Mesothelial cell of epicardium (in vitro differentiated cells): Measurements from ENCODE around the gene DMD. TPM values are rescaled to one million over a fixed set of nuclear protein-coding genes. Genes with fewer than 3 reads are reported as not detected.

ENCODE experiments used
- DNase-seq, 2 experiments: peaks; one replicate each; pipeline ENCODE4 v3.0.0; 2021; ENCODE audit warnings: low spot score in 2 of 2; ENCODE audit not compliant: unreplicated experiment in 2 of 2
- H3K27ac Mint-ChIP-seq: 2 replicates; pipeline ENCODE4 v1.8.0; 2021; ENCODE audit warnings: mixed read lengths
- H3K27me3 Mint-ChIP-seq: 2 replicates; pipeline ENCODE4 v1.8.0; 2021; ENCODE audit warnings: low read depth, mixed read lengths
- H3K36me3 Mint-ChIP-seq: 2 replicates; pipeline ENCODE4 v1.8.0; 2021; ENCODE audit warnings: mixed read lengths
- H3K4me1 Mint-ChIP-seq: 2 replicates; pipeline ENCODE4 v1.8.0; 2021; ENCODE audit warnings: mixed read lengths
- H3K4me3 Mint-ChIP-seq: 2 replicates; pipeline ENCODE4 v1.8.0; 2021; ENCODE audit warnings: mild to moderate bottlenecking, moderate library complexity, mixed read lengths
- H3K9me3 Mint-ChIP-seq: 2 replicates; pipeline ENCODE4 v1.8.0; 2021; ENCODE audit warnings: mixed read lengths
- total RNA-seq: library from RNA; stranded (reverse); gene quantifications from 3 replicates; pipeline ENCODE4 v1.2.1, GENCODE V29; 2021
- TF ChIP-seq, protein P1 (sequence below): fragments of 200-600 bp; sonication (generic); IDR thresholded peaks from one replicate; pipeline ENCODE4 v1.5.0; 2021; ENCODE audit warnings: antibody characterized with exemption; ENCODE audit not compliant: unreplicated experiment

Gene DMD
- total RNA-seq, 1 donor from 2014 or later = 79.4 TPM

DNA sequence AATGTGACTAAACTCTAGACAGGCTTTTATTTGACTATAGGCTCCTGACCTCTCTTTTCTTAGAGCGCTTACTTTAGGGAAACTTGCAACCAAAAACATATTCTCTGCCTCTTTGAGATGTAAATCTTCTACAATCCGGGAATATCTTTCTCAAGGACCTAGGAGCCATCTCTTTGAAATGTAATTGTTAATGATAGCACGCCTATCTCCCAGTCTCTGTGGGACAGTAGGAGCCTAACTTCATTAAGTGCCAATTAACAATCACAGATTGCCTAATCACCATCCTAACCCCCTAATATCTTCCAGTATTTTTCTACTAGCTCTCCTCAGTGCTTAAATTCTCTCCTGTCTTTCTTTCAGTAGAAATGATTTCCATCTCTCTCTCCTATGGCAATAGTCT is 628.6 kb downstream of the DMD start:
- Mint-ChIP-seq H3K4me3 (no peak overlapping the region), H3K4me1 (peaks cover 22% of the 10 kb centered on the region), H3K9me3 (peaks cover 4% of the 10 kb centered on the region), H3K27me3 (no peaks in the 10 kb centered on the region), H3K36me3 (no peaks in the 10 kb centered on the region), H3K27ac (no peak overlapping the region)
- DNase-seq = no peak
- TF ChIP-seq, protein P1, sequence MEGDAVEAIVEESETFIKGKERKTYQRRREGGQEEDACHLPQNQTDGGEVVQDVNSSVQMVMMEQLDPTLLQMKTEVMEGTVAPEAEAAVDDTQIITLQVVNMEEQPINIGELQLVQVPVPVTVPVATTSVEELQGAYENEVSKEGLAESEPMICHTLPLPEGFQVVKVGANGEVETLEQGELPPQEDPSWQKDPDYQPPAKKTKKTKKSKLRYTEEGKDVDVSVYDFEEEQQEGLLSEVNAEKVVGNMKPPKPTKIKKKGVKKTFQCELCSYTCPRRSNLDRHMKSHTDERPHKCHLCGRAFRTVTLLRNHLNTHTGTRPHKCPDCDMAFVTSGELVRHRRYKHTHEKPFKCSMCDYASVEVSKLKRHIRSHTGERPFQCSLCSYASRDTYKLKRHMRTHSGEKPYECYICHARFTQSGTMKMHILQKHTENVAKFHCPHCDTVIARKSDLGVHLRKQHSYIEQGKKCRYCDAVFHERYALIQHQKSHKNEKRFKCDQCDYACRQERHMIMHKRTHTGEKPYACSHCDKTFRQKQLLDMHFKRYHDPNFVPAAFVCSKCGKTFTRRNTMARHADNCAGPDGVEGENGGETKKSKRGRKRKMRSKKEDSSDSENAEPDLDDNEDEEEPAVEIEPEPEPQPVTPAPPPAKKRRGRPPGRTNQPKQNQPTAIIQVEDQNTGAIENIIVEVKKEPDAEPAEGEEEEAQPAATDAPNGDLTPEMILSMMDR = no peak

DNA sequence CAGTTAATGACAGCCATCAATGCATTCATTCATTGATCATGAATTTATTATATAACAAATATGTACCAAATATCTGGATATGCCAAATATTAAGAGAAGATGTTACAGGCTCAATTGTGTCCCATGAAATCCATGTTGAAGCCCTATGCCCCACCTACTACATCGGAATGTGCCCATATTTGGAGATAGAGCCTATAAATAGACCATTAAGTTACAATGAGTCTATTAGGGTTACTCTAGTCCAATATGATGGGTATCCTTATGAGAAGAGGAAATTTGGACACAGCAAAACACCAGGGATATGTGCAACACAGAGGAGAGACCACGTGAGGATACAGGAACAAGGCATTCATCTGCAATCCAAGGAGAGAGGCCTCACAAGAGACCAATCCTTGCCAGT is 634.5 kb downstream of the DMD start:
- Mint-ChIP-seq H3K36me3 (peaks cover 11% of the 10 kb centered on the region), H3K9me3 (peaks cover 12% of the 10 kb centered on the region), H3K4me1 (peaks cover 23% of the 10 kb centered on the region), H3K4me3 (no peak overlapping the region), H3K27me3 (no peaks in the 10 kb centered on the region), H3K27ac (no peak overlapping the region)
- TF ChIP-seq, protein P1 = no peak
- DNase-seq = no peak

DNA sequence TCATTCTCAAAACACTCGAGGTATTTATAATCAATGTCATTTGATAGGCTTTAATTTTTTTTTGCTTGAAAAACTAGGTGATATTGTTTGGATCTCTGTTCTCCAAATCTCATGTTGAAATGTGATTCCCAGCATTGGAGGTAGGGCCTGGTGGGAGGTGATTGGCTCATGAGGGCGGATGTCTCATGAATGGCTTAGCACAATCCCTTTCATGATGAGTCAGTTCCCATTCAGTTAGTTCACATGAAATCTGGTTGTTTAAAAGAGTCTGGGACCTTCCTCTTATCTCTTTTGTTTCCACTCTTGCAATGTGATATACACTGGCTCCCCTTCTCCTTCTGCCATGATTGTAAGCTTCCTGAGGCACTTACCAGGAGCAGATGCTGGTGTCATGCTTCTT is 638.7 kb downstream of the DMD start:
- H3K27ac Mint-ChIP-seq = peak overlapping the region; percentile 43

DNA sequence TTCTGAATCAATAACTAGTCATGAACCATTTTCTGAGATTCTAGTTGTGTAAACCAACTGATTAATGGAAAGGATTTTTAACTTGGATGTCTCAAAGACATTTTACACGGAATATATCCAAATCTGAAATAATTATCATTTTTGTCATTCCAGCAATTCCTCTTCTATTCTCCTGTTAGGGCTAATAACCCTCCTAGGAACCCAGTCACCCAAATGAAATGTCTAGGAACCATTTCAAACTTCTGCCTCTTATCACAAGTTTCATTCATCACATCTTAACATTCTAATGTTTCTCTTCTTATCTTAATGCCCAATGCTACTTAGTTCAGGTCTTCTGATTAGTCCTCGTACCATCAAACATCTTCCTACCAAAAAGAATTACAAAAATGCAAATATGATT is 639.8 kb downstream of the DMD start:
- peaks cover 27% of the 10 kb centered on the region for H3K4me1 Mint-ChIP-seq
- H3K36me3 Mint-ChIP-seq = peaks cover 17% of the 10 kb centered on the region
- peak overlapping the region; percentile 64 for H3K27ac Mint-ChIP-seq
- H3K9me3 Mint-ChIP-seq = peaks cover 12% of the 10 kb centered on the region
- no peak for DNase-seq
- no peaks in the 10 kb centered on the region for H3K27me3 Mint-ChIP-seq
- TF ChIP-seq, protein P1 = no peak
- no peak overlapping the region for H3K4me3 Mint-ChIP-seq

More for the DNA sequence above, 638.7 kb downstream of the DMD start:
- peaks cover 12% of the 10 kb centered on the region for H3K9me3 Mint-ChIP-seq
- no peaks in the 10 kb centered on the region for H3K27me3 Mint-ChIP-seq
- peaks cover 17% of the 10 kb centered on the region for H3K36me3 Mint-ChIP-seq
- H3K4me3 Mint-ChIP-seq = no peak overlapping the region
- peaks cover 22% of the 10 kb centered on the region for H3K4me1 Mint-ChIP-seq
- TF ChIP-seq, protein P1 = no peak
- no peak for DNase-seq

DNA sequence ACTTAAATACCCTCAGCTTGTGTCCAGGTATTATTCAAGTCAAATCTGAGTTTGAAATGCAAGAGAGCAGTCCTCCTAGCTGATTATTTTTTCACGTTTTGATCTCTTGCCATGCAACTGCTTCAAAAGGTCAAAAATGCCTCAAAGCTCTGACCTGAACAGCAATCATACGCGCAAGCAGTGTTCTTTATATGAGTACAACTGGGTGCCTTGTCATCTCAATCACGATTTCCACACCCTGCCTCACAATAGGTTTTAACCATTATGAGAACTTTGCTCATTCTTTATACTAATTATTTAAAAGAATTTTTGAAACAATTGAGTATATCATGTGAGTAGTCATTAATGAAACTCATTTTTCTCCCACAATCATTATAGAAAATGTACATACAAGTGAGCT is 649.1 kb downstream of the DMD start:
- TF ChIP-seq, protein P1 = no peak
- H3K27ac Mint-ChIP-seq = peak overlapping the region; percentile 56
- no peaks in the 10 kb centered on the region for H3K9me3 Mint-ChIP-seq
- H3K27me3 Mint-ChIP-seq = no peaks in the 10 kb centered on the region
- H3K4me3 Mint-ChIP-seq = no peak overlapping the region
- peaks cover 14% of the 10 kb centered on the region for H3K36me3 Mint-ChIP-seq
- H3K4me1 Mint-ChIP-seq = peaks cover 36% of the 10 kb centered on the region
- no peak for DNase-seq

DNA sequence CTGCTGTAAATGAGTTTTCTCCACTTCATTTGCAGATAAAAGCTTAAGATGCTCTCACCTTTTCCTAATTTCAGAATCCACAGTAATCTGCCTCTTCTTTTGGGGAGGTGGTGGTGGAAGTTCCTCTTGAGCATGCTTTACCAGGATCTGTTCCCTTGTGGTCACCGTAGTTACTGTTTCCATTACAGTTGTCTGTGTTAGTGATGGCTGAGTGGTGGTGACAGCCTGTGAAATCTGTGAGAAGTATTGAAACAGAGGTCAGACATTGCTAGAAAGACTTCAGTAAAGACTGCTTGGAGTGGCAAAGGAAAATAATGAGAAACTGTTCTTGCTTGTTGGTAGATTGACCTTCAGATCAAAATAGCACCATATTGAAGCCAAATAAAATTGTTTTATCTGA is 666.2 kb downstream of the DMD start:
- H3K27me3 Mint-ChIP-seq = no peaks in the 10 kb centered on the region
- TF ChIP-seq, protein P1 = no peak
- H3K4me1 Mint-ChIP-seq = peaks cover 37% of the 10 kb centered on the region
- peaks cover 9% of the 10 kb centered on the region for H3K36me3 Mint-ChIP-seq
- no peak overlapping the region for H3K4me3 Mint-ChIP-seq
- peaks cover 4% of the 10 kb centered on the region for H3K9me3 Mint-ChIP-seq
- peak overlapping the region; percentile 62 for H3K27ac Mint-ChIP-seq
- DNase-seq = no peak
